ENCODE data around the gene CCNL2.

CCNL2 gene

DNA sequence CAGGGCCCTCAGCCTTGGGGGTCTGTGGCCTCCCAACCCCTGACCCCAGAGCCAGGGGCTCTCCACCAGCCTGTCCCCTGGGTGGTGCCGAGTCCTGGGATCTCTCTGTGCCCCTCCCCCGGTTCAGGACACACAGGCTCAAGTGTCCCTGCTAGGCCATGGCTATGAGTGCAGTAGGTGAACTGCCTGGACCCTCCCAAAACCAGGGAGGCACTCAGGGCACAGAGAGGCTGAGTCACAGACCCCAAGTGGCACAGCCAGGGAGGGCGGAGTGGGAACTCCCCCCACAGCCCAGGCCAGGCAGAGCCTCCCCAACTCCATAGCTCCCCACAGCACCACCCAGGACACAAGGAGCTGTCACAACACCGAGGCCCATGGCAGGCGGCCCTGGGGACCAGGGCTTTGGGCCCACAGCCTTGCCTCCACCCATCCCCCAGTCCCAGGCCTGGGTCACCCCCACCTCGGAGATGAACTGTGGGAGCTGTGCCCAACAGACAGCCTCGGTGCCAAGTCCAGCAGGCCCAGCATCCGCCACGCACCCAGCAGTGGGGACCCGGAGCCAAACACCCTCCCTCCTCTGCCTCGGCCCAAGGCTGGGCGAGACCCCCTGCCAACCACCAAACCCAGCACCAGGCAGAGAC lies 53.2 kb downstream of the CCNL2 start:
- DNase-seq (ENCODE audit: low spot score) = no peak
- TF ChIP-seq, protein P1, sequence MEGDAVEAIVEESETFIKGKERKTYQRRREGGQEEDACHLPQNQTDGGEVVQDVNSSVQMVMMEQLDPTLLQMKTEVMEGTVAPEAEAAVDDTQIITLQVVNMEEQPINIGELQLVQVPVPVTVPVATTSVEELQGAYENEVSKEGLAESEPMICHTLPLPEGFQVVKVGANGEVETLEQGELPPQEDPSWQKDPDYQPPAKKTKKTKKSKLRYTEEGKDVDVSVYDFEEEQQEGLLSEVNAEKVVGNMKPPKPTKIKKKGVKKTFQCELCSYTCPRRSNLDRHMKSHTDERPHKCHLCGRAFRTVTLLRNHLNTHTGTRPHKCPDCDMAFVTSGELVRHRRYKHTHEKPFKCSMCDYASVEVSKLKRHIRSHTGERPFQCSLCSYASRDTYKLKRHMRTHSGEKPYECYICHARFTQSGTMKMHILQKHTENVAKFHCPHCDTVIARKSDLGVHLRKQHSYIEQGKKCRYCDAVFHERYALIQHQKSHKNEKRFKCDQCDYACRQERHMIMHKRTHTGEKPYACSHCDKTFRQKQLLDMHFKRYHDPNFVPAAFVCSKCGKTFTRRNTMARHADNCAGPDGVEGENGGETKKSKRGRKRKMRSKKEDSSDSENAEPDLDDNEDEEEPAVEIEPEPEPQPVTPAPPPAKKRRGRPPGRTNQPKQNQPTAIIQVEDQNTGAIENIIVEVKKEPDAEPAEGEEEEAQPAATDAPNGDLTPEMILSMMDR (IDR thresholded peaks at IDR 0.05; ENCODE audit: extremely low read depth, missing control alignments) = no peak

DNA sequence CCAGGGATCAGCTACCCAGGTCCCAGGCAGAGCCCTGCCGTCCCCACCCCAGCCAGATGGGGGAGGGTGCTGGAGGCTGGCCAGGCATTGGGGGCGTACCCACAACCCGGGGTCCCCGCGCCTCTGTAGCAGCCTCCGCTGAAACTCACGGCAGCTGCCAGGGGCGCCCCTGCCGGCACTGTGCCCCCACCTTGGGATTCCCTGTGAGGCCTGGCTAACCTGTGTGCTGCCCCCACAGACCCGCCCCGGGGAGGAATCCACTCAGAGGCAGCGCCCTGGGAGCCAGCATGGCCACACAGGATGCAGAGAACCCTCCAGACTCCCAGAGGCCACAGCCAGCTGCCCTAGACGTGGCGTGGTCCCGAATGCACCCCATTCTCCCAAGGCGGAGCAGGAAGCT lies 53.8 kb downstream of the CCNL2 start:
- TF ChIP-seq, protein P1 (IDR thresholded peaks at IDR 0.05; ENCODE audit: extremely low read depth, missing control alignments) = no peak
- DNase-seq (ENCODE audit: low spot score) = no peak

DNA sequence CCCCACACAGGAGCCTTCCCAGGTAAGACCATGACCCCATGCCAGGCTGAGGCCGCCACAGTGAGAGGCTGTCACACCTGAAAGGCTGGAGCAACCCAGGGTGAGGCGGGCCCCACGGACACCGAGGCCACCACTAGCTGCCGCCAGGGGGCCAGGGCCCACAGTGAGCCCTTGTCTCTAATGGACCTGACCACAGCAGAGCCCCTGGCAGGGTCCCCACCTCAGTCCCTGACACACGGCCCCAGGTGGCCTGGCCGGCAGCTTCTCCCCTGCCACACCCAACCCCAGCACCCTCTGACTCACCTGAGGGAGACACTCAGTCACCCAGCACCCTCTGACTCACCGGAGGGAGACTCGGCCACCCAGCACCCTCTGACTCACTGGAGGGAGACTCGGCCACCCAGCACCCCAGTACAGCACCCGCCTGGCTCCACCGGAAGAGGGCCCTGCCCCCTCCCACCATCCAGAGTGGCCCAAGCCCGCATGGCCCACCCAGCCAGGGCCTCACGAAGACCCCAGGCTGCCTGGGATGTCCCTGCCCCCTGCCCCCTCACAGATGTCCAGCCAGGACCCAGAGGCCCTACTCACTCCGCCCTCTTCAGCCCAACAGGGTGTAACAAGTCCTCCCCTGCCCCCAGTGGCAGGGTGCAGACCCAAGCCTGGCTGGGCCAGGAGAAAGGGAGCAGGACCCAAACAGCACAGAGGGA lies 54.3 kb downstream of the CCNL2 start:
- DNase-seq (ENCODE audit: low spot score) = no peak
- TF ChIP-seq, protein P1 (IDR thresholded peaks at IDR 0.05; ENCODE audit: extremely low read depth, missing control alignments) = no peak

DNA sequence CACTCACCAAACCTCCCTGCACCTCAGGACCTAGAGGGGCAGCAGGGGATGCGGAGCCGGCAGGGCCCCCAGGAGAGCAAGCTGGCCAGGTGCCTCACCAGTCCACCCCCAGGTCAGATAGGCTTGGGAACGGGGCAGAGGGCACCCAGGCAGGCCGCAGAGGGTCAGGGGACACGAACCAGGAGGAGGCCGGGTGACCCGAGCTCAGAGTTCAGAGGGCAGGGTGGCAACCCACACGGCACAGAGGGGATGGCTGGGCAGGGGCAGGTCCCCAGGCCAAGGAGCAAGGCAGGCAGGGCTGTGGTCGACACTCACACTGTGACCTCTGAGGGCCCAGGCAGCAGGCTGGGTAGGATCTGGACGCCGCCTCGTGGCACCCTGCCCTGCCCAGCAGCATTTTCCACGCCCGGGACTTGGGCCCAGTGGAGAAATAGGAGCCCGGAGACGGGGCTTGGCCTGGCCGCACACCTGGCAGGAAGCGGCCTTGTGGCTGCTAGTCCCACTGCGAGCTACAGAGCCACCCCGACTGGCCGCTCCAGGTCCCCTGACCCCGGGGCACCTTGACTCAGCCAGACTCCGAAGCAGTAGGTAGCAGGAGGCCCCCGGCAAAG lies 55.2 kb downstream of the CCNL2 start:
- TF ChIP-seq, protein P1 (IDR thresholded peaks at IDR 0.05; ENCODE audit: extremely low read depth, missing control alignments) = no peak
- DNase-seq (ENCODE audit: low spot score) = no peak

- DNase-seq (ENCODE audit: low spot score) = no peak
- TF ChIP-seq, protein P1 (IDR thresholded peaks at IDR 0.05; ENCODE audit: extremely low read depth, missing control alignments) = no peak
These were observed 56.5 kb downstream of the CCNL2 start for GRCh38 chr1:1342584-1343115.

GRCh38 chr1:1342061-1342562 lies 57.0 kb downstream of the CCNL2 start:
- no peak for DNase-seq (ENCODE audit: low spot score)

More at GRCh38 chr1:1342061-1342562, 57.0 kb downstream of the CCNL2 start:
- TF ChIP-seq, protein P1 (IDR thresholded peaks at IDR 0.05; ENCODE audit: extremely low read depth, missing control alignments) = no peak

All from GM20000 (cell line).